GM19025 (cell line): ENCODE results near the gene SHISA5.
A peak's percentile ranks its signal among the peaks of the same experiment; 100 is the strongest.
"Not testable (repeated sequence)": the region's sequence is repeated elsewhere in the genome, so short reads cannot be mapped to it uniquely, and the experiment has no call there.

Experiments
- ATAC-seq: cut with Tn5 transposase; IDR thresholded peaks from one replicate; pipeline ENCODE4 v1.9.1; 2021; ENCODE audit warnings: mild to moderate bottlenecking, low read depth, moderate library complexity; ENCODE audit not compliant: unreplicated experiment

Gene SHISA5

DNA sequence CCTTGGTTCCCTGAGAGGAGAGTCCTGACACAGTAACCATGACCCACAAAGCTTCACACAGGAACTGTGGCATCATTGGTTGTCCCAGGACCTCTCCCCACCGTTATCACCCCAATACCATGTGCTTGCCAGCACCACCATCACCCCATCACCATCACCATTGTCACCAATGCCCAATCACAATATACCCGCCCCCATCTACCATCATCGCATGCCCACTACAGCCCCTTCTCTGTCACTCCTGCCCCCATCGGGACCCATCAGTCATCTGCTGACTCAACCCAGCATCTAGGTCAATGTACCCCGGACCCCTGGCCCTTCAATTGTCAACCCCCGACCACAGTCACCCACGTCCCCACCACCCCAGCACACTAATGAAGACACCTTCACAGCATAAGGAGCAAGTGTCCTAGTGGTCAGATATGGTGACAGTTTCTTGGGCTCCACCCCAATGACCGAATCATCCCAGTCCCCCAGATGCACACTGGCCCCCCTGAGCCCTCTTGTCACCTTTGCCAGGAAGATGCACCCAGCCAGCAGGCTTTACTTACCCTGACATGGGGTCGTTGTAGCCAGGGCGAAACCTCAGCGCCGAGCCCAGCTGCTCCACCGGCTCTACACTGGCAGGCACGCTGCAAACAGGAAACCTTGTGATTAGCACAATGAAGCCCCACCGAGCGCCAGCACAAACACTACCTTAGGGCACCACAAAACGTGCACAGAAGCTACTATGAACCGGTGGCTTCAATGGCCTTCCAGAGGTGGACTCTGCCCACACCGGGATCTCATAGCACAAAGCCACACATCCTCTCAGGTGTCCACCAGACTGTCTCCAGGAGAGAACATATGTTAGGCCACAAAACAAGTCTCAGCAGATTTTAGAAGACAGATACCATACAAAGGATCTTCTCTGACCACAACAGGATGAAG, 25.1 kb downstream of the SHISA5 start:
- ATAC-seq: no peak

DNA sequence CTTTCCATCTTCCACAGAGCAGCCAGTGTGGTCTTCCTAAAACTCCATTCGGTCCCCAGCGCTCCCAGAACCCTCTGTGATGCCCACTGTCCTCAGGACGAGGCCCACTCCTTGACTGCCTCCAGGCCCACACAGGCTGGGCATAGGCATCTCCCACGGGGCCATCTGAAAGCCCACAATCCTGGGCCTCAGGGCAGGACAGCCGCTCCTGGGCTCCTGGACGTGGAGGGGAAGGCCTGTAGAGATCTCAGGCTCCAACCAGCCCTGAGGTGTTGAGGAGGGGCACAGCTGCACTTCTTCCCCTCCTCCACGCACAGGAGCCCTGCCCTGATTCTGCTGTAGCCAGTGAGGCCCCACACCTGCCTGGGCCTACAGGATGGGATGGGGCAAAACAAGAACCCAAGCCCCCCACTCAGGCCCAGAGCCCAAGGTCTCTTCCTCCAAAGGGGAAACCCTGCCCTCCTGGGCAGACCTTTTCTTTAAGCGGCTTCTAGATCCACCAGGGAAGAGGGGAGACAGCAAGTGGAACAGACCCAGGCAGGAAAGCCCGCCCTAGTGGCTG, 25.9 kb downstream of the SHISA5 start:
- ATAC-seq: no peak

DNA sequence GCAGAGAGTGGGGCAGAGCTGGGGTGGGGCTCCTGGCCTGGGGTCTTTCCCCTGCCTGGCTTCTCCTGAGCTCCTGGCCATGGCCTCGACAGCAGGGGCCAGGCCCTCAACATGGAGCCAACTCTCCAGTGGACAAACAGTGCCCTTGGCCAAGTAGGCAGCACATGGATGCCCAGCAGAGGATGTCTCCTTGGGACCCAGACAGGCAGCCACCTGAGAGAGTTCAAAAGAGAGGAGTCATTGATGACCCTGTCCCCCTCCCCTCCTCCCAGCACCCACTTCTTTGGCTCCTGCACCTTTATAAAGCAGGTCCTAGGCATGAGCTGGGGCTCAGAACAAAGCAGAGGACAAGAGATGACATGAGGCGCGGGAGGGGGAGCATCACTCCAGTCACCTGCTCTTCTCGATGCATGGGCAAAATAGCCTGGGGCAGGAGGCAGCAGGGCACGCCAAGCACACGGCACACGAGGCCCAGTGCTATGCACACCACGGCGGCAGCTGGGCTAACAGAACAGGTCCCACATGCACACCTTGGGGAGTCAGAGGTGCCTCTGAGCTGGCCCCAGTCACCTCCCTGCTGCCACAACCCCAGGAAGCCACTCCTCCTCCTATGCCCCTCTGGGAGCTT, 27.4 kb downstream of the SHISA5 start:
- ATAC-seq: no peak

DNA sequence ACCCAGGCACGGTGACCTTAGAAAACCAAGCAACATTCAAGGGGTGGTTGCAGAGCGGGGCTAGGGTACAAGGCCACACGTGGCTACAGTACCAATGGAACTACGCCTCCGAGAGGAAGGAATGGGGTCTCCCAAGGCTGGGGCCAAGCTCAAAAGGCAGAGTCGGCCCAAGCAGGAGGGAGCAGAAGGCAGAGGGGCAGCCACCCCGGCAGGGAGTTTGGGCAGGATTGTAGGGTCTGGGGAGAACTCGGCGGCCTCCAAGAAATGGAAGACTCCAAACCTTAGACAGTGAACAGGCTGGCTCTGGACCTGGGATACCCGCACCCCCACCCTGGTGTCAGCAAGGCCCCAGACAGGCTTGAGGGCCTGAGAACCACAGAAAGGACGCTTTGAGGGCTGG, 28.8 kb downstream of the SHISA5 start:
- ATAC-seq: no peak

DNA sequence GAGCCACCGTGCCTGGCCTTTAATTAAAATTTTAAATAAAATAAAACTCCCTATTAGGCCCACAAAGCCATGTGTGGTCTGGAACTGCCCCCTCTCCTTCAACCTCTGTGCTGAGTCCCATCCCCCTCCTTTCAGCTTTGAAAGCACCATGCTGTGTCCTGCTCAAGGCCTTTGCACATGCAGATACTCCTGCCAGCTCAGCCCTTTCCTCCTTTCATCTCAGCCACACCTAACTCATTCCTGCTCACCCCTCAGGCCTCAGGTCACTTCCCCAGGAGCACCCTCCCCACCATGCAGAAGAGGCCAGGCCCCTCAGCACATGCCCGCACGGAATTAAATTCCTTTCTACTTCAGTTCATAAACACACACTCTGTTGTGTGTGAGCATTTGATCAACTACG, 29.4 kb downstream of the SHISA5 start:
- no peak for ATAC-seq

DNA sequence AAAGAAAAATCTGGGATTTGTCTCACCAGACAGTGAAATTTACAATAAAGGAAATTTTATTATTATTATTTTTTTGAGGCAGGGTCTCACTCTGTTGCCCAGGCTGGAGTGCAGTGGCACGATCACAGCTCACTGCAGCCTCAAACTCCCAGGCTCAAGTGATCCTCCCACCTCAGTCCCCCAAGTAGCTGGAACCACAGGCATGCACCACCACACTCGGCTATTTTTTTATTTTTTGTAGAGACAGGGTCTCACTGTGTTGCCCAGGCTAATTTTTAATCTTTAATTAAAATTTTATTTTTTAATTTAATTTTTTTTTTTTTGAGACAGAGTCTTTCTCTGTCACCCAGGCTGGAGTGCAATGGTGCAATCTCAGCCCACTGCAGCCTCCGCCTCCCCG, 29.9 kb downstream of the SHISA5 start:
- ATAC-seq: not testable (repeated sequence)

DNA sequence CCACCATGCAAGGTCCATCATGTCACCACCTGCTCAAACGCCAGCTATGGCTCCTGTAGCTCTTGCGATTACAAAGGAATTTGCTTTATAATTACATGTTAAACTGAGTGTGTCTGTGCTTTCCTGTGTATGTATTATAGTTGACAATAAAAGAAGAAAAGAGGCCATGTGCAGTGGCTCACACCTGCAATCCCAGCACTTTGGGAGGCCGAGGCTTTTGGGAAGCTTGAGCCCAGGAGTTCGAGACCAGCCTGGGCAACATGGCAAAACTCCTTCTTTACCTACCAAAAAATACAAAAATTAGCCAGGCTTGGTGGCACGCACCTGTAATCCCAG, 30.4 kb downstream of the SHISA5 start:
- ATAC-seq: no peak

DNA sequence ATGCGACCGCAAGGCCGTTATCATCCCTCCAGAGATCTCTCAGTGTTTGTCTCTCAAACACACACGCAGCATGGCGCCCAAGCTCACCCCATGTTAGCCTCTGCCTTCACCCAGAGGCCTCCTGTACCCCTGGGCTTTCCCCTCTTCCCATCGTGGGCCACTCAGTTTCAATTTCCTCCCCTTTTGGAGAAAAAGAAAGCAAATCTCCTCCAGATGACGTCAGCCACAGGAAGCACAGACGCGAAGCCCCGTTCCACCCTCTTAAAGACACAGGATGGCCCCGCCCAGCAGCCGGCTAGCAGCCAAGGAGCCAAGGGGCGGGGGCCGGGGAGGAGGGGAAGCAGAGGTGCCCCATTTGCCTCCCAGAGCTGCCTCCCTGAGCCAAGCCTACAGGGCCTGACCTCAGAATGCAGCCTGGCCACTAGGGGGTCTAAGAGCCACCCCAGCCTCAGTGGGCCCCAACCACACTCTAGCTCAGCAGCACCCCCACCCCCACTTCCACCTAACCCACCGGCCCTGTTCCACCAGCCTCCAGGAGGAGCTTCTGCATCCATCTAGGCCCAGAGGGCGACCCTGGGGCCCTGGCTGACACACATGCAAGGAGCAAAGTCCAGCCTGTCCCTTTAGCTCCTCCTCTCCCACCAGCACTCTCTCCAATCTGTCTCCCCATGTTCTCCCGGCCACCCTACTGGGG, 30.9 kb downstream of the SHISA5 start:
- peak; percentile 84 for ATAC-seq

DNA sequence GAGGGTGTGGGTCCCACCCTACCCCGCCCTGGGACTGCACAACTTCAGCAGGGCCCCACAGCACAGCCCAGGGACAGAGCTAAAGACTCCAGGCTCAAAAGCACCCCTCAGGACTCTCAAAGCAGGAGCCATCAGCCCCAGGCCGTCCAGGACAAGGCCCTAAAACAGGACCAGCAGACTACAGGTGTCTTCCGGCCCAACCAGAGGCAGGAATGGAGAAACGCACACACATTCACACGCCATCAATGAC, 31.4 kb downstream of the SHISA5 start:
- ATAC-seq: peak; percentile 6

DNA sequence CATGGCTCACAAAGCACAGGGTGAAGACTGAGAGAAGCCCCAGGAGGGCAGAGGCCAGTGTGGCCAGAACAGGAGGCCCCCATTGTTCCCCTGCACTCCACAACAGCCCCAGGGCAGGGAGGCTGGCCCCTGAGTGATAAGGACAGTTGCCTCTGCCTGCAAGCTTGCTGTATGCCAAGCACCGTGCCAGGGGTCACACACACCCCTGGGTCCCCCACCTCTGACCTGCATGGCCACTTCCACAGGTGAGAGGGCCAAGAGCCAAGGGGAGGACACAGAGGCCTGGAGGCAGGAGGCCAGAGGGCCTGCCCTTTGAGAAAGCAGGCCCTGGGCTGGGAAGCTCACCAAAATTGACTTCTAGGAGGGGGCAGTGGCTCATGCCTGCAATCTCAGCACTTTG, 33.7 kb downstream of the SHISA5 start:
- ATAC-seq: no peak

DNA sequence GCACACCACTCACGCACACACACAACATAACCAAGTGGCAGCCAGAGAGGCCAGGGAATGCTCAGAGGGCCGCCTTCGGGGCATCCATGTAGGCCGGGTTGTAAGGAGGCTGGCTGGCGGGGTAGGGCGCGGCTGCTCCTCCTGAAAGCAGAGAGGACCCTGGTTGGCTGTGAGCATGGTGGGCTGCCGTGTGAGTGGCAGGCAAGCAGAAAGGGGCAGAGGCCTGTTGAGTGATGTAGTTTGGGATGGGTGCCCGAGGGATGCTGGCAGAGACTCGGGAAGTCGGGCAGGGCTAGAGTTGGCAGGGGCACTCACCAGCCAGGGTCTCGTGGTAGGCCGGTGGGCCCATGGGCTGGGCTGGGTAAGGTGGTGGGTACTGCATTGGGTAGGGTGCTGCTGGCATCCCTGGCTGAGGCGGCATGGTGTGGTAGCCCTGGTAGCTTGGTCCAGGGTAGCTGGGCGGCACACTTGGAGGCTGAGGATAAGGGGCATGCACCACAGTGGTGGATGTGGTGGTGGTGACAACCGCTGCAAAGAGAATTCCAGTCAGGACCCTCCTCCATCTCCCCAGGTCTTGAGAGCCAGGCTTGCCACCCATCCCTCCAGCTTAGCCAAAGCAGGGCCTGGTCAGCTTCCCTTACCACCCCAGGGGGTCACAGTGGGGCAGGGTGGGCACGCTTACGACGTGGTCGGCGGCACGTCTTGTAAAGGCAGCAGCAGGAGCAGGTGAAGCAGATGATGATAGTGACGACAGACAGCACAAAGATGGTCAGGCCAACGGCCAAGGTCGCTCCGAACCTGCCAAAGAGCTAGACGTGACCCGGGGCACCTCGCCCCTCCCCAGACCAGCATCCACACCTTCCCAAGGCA, 34.7 kb downstream of the SHISA5 start:
- ATAC-seq: no peak

DNA sequence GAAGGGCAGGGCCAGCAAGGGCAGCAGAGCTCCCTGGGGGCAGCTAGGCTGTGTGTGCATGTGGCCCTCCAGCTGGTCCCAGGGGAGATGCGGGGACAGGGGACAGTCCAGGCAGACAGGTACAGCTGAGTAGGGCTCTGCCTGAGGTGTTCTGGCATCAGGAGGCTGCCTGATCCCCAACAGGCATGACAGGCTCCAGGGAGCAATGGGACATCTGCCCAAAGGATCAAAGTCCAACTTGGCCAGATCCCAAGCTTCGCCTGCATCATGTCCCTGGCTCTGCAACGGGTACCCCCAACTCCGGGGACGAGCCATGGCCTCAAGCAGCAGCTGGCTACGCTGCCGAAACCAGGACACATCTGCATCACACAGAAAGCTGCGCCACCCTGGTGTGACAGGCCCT, 35.6 kb downstream of the SHISA5 start:
- no peak for ATAC-seq

DNA sequence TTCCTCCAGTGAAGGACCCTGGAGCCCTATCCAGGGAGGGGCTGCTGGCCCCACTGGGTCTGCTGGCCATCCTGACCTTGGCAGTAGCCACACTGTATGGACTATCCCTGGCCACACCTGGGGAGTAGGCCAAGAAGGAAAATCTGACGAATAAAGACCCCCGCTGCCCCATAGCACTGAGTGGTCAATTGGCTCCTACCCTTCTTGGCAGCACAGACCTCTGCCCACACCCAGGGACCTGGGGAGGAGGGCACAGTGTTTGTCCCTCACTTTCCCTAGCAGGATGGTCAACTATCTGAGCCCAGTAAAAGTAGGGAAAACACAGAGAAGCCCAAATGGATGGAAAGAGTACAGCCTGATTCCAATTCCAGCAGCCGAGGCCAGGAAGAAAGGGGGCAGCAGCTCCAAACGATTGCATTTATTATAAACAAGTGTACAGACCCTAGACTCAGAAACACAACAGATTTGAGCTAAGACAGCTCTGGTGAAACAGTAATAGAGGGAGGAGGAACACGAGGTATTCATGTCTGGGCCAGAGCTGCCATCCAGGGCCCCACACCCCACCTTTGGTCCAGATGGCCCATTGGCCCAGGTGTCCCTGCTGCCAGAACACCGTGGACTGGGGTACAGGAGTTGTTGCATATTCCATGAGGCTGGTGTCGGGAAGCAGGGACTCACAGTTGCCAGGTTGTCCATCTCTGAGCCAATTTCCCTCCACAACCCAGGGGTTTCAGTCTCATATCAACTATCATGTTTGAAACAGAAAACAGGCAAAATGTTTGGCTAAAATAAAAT, 36.3 kb downstream of the SHISA5 start:
- ATAC-seq: no peak

DNA sequence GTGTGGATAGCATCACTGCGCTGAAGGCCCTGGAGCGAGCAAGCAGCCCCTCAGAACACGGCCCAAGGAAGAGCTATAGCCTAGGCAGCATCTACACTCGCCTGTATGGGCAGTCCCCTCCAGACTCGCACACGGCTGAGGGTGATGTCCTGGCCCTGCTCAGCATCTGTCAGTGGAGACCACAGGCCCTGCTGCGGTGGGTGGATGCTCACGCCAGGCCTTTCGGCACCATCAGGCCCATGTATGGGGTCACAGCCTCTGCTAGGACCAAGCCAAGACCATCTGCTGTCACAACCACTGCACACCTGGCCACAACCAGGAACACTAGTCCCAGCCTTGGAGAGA, 36.9 kb downstream of the SHISA5 start:
- no peak for ATAC-seq

DNA sequence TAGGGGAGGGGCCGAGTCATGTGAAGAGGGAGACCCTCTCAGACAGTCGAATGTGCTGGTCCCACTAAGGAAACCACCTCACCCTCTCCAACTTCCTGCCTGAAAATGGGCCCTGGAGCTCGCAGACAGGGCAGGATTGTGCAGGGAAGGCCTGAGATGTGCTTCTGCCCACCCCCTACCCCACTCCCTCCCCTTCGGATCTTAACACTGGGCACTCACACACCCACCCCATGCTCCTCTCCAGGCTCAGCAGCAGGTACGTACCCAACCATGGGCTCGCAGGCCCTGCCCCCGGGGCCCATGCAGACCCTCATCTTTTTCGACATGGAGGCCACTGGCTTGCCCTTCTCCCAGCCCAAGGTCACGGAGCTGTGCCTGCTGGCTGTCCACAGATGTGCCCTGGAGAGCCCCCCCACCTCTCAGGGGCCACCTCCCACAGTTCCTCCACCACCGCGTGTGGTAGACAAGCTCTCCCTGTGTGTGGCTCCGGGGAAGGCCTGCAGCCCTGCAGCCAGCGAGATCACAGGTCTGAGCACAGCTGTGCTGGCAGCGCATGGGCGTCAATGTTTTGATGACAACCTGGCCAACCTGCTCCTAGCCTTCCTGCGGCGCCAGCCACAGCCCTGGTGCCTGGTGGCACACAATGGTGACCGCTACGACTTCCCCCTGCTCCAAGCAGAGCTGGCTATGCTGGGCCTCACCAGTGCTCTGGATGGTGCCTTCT, 37.4 kb downstream of the SHISA5 start:
- no peak for ATAC-seq

DNA sequence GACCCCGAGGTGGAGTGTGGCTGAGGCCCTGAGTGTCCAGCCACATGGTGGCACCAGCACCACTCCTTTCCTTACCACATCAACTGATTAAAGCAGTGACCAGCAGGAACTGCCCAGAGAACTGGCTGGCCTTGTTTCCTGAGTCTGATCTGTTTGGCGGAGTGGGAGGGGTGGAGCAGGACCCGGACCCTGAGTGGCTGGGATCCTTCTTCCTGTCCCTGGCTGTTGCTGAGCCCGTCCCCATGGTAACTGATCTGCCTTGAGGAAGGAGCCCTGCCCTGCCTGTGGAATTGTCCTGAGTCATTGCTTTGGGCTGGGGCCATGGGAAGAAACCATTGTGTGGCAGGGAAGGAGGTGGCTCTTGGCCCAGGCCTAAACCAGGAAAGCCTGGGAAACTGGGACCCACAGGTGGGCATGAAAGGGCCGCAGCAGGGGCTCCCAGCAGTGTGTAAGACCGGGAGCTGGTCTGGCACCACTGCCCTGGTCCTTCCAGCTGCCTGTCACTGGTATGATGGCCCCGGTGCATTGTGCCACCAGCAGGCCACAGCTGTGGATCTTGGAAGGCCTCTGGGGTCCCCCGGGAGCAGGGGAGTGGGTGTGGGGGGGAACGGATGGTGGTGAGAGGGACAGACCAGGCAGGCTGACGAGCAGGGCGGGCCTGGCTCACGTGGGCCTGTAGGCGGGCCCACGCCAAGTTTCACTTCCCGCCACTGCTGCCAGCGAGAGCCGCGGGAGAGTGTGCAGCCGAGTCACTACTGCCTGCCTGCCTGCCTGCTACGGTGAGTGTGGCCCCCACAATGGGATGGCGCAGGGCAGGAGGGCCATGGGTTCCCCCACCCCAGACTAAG, 38.2 kb downstream of the SHISA5 start:
- ATAC-seq: peak; percentile 75

DNA sequence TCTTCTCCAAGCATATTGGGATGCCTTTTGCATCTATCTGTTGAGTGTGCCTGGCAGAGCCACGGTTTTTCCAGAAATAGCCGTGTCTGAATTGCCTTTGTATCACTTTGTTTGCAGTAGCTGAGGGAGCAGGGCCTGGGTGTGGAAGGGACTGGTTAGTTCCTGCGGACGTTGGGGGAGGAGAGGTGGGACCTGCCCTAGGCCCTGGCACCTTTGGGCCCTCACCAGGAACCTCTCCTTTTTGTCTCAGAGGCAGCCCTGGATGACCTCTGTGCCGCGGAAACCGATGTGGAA, 38.8 kb downstream of the SHISA5 start:
- no peak for ATAC-seq

DNA sequence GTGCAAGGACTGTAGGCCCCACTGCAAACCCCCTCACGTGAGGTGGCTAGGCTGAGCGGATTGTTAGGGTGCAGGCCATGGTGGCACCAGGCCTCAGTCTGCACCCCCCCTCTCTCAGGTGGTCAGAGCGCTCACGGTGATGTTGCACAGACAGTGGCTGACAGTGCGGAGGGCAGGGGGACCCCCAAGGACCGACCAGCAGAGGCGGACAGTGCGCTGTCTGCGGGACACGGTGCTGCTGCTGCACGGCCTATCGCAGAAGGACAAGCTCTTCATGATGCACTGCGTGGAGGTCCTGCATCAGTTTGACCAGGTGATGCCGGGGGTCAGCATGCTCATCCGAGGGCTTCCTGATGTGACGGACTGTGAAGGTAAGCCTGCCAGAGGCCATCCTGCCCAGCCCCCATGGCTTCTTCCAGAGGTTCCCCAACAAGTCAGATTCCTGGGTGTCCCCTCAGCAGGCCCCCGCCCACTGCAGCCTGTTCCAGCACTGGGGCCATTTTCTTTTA, 39.2 kb downstream of the SHISA5 start:
- ATAC-seq: no peak
